Endothelial cell of umbilical vein (primary cell): Measurements from ENCODE around the gene DLG5. TPM values are rescaled to one million over a fixed set of nuclear protein-coding genes. Genes with fewer than 3 reads are reported as not detected.

Experiments used
- BruUV-seq: library from RNA; stranded (reverse); fragments of 400-500 nt; replicated peaks from 2 replicates; lab custom pipeline; 2021; lab: Mats Ljungman, UMichigan
- CTCF ChIA-PET: fragments of 300-600, 350-600 bp; sonication (Branson Sonifier 250); formaldehyde crosslinking; loops from one replicate; lab custom pipeline; 2021; ENCODE audit warnings: antibody characterized with exemption, inconsistent platforms; lab: Charles Lee
- POLR2A ChIA-PET: fragments of 300-600, 350-600 bp; sonication (Branson Sonifier 250); formaldehyde crosslinking; loops from one replicate; lab custom pipeline; 2021; ENCODE audit warnings: antibody characterized with exemption, inconsistent platforms; lab: Charles Lee
- DNase-seq: peaks from one replicate; pipeline ENCODE4 v3.0.0-alpha.2; 2011; ENCODE audit warnings: low read depth, low spot score
- FAIRE-seq: peaks from 2 replicates; lab custom pipeline; 2011; peaks lifted over from hg19 to GRCh38; lab: Jason Lieb, UNC
- H2AFZ ChIP-seq: 2 replicates; pipeline ENCODE4 v1.6.0; 2012; ENCODE audit warnings: low read depth, low read length, control low read depth, inconsistent platforms
- H3K27ac ChIP-seq: 2 replicates; pipeline ENCODE4 v1.5.1; 2011; ENCODE audit warnings: low read depth, mild to moderate bottlenecking, control low read depth, low read length, moderate library complexity; ENCODE audit not compliant: insufficient read depth
- H3K27me3 ChIP-seq, 2 experiments: 2 replicates each; pipeline versions ENCODE4 v1.6.0 to v1.6.1; 2011; ENCODE audit warnings: low read length in 2 of 2, mixed read lengths in 1 of 2; ENCODE audit not compliant: control insufficient read depth in 2 of 2, insufficient read depth in 2 of 2
- H3K36me3 ChIP-seq, 2 experiments: 2 replicates in 1 of 2; 3 replicates in 1 of 2; pipeline ENCODE4 v1.5.1; 2011; ENCODE audit warnings: low read length in 2 of 2, mild to moderate bottlenecking in 1 of 2, moderate library complexity in 1 of 2; ENCODE audit not compliant: control insufficient read depth in 2 of 2, insufficient read depth in 2 of 2; ENCODE audit errors: extremely low read depth in 1 of 2
- H3K4me1 ChIP-seq: 3 replicates; pipeline ENCODE4 v1.5.1; 2011; ENCODE audit warnings: mild to moderate bottlenecking, low read length; ENCODE audit not compliant: control insufficient read depth, insufficient read depth; ENCODE audit errors: extremely low read depth
- H3K4me2 ChIP-seq: 2 replicates; pipeline ENCODE4 v1.6.1; 2011; ENCODE audit warnings: low read length, control low read depth, mixed read lengths; ENCODE audit not compliant: insufficient read depth
- H3K4me3 ChIP-seq, 3 experiments: fragments of 200-600 bp in 1 of 3; sonication (generic), shearing (Covaris generic) in 1 of 3; replicated peaks in 1 of 3; 2 replicates each; pipeline ENCODE4 v1.5.1; 2011 to 2016; ENCODE audit warnings: control low read depth in 3 of 3, low read length in 3 of 3, mild to moderate bottlenecking in 2 of 3, inconsistent platforms in 1 of 3, low read depth in 1 of 3, moderate library complexity in 1 of 3; ENCODE audit not compliant: insufficient read depth in 1 of 3
- H3K79me2 ChIP-seq: 2 replicates; pipeline ENCODE4 v1.6.0; 2012; ENCODE audit warnings: low read length, inconsistent platforms; ENCODE audit not compliant: control insufficient read depth, insufficient read depth
- H3K9ac ChIP-seq: replicated peaks from 2 replicates; pipeline ENCODE3; 2011; ENCODE audit warnings: low read length, control low read depth; ENCODE audit not compliant: insufficient read depth; ENCODE audit errors: extremely low read depth
- H3K9me1 ChIP-seq: replicated peaks from 3 replicates; pipeline ENCODE4 v1.6.0; 2011; ENCODE audit warnings: mild to moderate bottlenecking, low read length; ENCODE audit not compliant: control insufficient read depth, insufficient read depth; ENCODE audit errors: extremely low read depth
- H3K9me3 ChIP-seq: replicated peaks from 2 replicates; pipeline ENCODE4 v1.5.1; 2012; ENCODE audit warnings: low read length, inconsistent platforms; ENCODE audit not compliant: control insufficient read depth, insufficient read depth
- H4K20me1 ChIP-seq: replicated peaks from 2 replicates; pipeline ENCODE3; 2011; ENCODE audit warnings: mild to moderate bottlenecking, low read length; ENCODE audit not compliant: control insufficient read depth, insufficient read depth; ENCODE audit errors: extremely low read depth
- EZH2 ChIP-seq: IDR thresholded peaks from 2 replicates; pipeline ENCODE4 v1.6.1; 2012; ENCODE audit warnings: borderline replicate concordance, low read depth, mild to moderate bottlenecking, moderate library complexity, low read length, inconsistent platforms; ENCODE audit not compliant: severe bottlenecking
- FOS ChIP-seq: IDR thresholded peaks from 2 replicates; pipeline ENCODE4 v1.6.1; 2011; ENCODE audit warnings: mild to moderate bottlenecking, low read length, moderate library complexity, borderline replicate concordance; ENCODE audit not compliant: insufficient read depth
- GATA2 ChIP-seq: IDR thresholded peaks from 2 replicates; pipeline ENCODE4 v1.7.0; 2011; ENCODE audit warnings: low read depth, mild to moderate bottlenecking, moderate library complexity, mixed read lengths, low read length; ENCODE audit not compliant: insufficient read length, insufficient read depth
- JUN ChIP-seq: IDR thresholded peaks from 2 replicates; pipeline ENCODE4 v1.6.1; 2011; ENCODE audit warnings: borderline replicate concordance, low read depth; ENCODE audit not compliant: insufficient read length, insufficient read depth
- MYC ChIP-seq: IDR thresholded peaks from one replicate; pipeline ENCODE4 v1.6.1; 2011; ENCODE audit warnings: mild to moderate bottlenecking, low read depth, low read length
- POLR2A ChIP-seq: IDR thresholded peaks from 2 replicates; pipeline ENCODE4 v1.6.1; 2012; ENCODE audit warnings: low read depth, mild to moderate bottlenecking, control low read depth, low read length
- POLR2AphosphoS5 ChIP-seq: IDR thresholded peaks from 2 replicates; pipeline ENCODE4 v1.6.1; 2012; ENCODE audit warnings: low read depth, mild to moderate bottlenecking, control low read depth, low read length, moderate library complexity; ENCODE audit not compliant: insufficient read depth
- dilution Hi-C: fragments of 300-500 bp; cut with MboI; formaldehyde crosslinking; loops from one replicate; pipeline ENCODE4 v1.15.0; 2019; ENCODE audit warnings: low sequenced_read_pairs; ENCODE audit not compliant: extremely low pct_ligation_motif_present
- intact Hi-C: fragments of 100-400 bp; cut with micrococcal nuclease; formaldehyde crosslinking; loops from one replicate; pipeline ENCODE4 v1.10.0; 2022
- polyA plus RNA-seq, 4 experiments: library from polyadenylated mRNA; depleted of rRNA in 3 of 4; stranded (reverse) in 3 of 4; unstranded in 1 of 4; fragments of >200 nt; gene quantifications; 2 replicates each; pipeline versions ENCODE4 v1.2.1 to v1.2.3, GENCODE V29; 2011 to 2012; ENCODE audit warnings: missing spikeins in 1 of 4
- total RNA-seq: library from RNA; stranded (reverse); gene quantifications from 2 replicates; pipeline ENCODE4 v1.2.3, GENCODE V29; 2021
- TF ChIP-seq, protein P1 (sequence below), 2 donors: IDR thresholded peaks; 1 replicate in 1 of 2; 2 replicates in 1 of 2; pipeline ENCODE4 v1.5.1; 2011; ENCODE audit warnings: low read length in 2 of 2, mild to moderate bottlenecking in 2 of 2, moderate library complexity in 2 of 2, control low read depth in 1 of 2, inconsistent platforms in 1 of 2, low read depth in 1 of 2; ENCODE audit not compliant: insufficient read depth in 1 of 2; ENCODE audit errors: extremely low read depth in 1 of 2
- TF ChIP-seq, protein P2 (sequence below): IDR thresholded peaks from 2 replicates; pipeline ENCODE4 v1.6.1; 2011; ENCODE audit not compliant: insufficient read depth, insufficient read length

The DLG5 gene
- total and polyA plus RNA-seq, 2 donors (not counting 3 experiments of a cell fraction or from before 2014, with no cell fraction given): 12.3 to 24.9 TPM

DNA sequence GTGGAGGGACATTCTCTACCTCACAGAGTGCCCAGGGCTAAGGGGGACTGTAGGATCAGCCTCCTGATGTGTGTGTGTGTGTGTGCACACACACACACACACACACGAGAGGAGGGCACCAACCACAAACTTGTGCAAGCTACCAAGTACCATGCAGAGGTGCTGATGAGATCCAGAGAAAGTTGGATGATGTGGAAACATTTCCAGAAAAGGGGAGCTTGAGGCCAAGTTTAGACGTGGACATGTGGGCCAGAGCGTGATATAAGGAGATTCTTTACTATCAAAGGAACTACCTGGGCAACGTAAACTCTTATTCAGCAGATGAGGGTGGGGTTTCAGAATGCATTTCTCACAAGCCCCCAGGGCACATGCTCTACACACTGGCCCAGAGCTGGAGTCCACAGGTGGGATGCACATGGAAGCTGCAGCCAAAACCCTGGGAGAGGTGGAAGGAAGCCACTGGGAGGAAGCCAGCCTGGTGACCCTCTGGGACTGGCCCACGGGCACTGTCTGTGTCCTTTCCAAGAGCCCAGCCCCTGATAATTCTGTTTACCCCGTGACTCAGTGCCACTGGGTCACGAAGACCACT, 53.5 kb downstream of the DLG5 start:
- no peaks in the 10 kb centered on the region for H3K9me1 ChIP-seq
- no peaks in the 10 kb centered on the region for H4K20me1 ChIP-seq
- no peak for TF ChIP-seq EZH2
- no peak for TF ChIP-seq JUN
- TF ChIP-seq MYC: no peak
- TF ChIP-seq POLR2A: no peak
- TF ChIP-seq FOS: no peak
- no peak for TF ChIP-seq POLR2AphosphoS5
- TF ChIP-seq GATA2: no peak
- TF ChIP-seq, protein P1, sequence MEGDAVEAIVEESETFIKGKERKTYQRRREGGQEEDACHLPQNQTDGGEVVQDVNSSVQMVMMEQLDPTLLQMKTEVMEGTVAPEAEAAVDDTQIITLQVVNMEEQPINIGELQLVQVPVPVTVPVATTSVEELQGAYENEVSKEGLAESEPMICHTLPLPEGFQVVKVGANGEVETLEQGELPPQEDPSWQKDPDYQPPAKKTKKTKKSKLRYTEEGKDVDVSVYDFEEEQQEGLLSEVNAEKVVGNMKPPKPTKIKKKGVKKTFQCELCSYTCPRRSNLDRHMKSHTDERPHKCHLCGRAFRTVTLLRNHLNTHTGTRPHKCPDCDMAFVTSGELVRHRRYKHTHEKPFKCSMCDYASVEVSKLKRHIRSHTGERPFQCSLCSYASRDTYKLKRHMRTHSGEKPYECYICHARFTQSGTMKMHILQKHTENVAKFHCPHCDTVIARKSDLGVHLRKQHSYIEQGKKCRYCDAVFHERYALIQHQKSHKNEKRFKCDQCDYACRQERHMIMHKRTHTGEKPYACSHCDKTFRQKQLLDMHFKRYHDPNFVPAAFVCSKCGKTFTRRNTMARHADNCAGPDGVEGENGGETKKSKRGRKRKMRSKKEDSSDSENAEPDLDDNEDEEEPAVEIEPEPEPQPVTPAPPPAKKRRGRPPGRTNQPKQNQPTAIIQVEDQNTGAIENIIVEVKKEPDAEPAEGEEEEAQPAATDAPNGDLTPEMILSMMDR (IDR thresholded peaks at IDR 0.05; ENCODE audit: extremely low read depth in 1 of 2, insufficient read depth in 1 of 2, low read depth in 1 of 2, low read length in 2 of 2): no peak
- TF ChIP-seq, protein P2, sequence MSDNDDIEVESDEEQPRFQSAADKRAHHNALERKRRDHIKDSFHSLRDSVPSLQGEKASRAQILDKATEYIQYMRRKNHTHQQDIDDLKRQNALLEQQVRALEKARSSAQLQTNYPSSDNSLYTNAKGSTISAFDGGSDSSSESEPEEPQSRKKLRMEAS: no peak
- ChIA-PET POLR2A (interaction anchor here (0.6 kb wide), 1 partner anchor 13 kb away, joined by 4 read pairs; no protein-coding TSS in a partner anchor), CTCF (interaction anchor here (1.0 to 3.4 kb wide), 4 partner anchors 9 to 36 kb away, joined by 3 to 12 read pairs (median 6); no protein-coding TSS in a partner anchor)
- no peak overlapping the region for H3K4me2 ChIP-seq
- H2AFZ ChIP-seq: no peak overlapping the region
- H3K36me3 ChIP-seq: no peaks in the 10 kb centered on the region
- H3K4me1 ChIP-seq: peaks cover 15% of the 10 kb centered on the region
- dilution Hi-C loops (no loop called here), intact Hi-C loops (no loop called here)
- no peak overlapping the region for H3K9ac ChIP-seq
- H3K9me3 ChIP-seq: no peaks in the 10 kb centered on the region
- no peak overlapping the region for H3K4me3 ChIP-seq
- FAIRE-seq (no peak), DNase-seq (no peak)
- no peaks in the 10 kb centered on the region for H3K27me3 ChIP-seq
- BruUV-seq: no TSS peak
- H3K79me2 ChIP-seq: no peaks in the 10 kb centered on the region
- no peak overlapping the region for H3K27ac ChIP-seq
